HepG2 (cell line): ENCODE results near the gene PLEKHA6.

Source experiments
- CTCF ChIP-seq: sonication (generic); formaldehyde crosslinking; IDR thresholded peaks from 2 replicates; pipeline ENCODE4 v1.5.0; 2020; ENCODE audit warnings: mild to moderate bottlenecking, missing genetic modification reagents, moderate library complexity
- EP300 ChIP-seq, 3 experiments: sonication (generic) in 1 of 3; formaldehyde crosslinking in 1 of 3; IDR thresholded peaks; 2 replicates each; pipeline versions ENCODE4 v1.5.1 to v1.6.1; 2011 to 2020; ENCODE audit warnings: low read depth in 2 of 3, low read length in 2 of 3, borderline replicate concordance in 1 of 3, improper control_type of control experiment in 1 of 3, mild to moderate bottlenecking in 1 of 3, missing genetic modification reagents in 1 of 3, moderate library complexity in 1 of 3
- ESRRA ChIP-seq: sonication (generic); formaldehyde crosslinking; IDR thresholded peaks from 2 replicates; pipeline ENCODE4 v1.5.1; 2020; ENCODE audit warnings: mild to moderate bottlenecking, low read depth, missing genetic modification reagents
- HOXA7 ChIP-seq: sonication (generic); formaldehyde crosslinking; IDR thresholded peaks from 2 replicates; pipeline ENCODE4 v1.8.1; 2022; ENCODE audit warnings: mild to moderate bottlenecking, missing genetic modification reagents, moderate library complexity
- KDM4B ChIP-seq: sonication (generic); formaldehyde crosslinking; IDR thresholded peaks from 2 replicates; pipeline ENCODE4 v1.4.0; 2020; ENCODE audit warnings: missing genetic modification reagents
- NBN ChIP-seq: fragments of 450-650 bp; conservative IDR thresholded peaks from 2 replicates; pipeline ENCODE4 v1.6.1; 2017
- NFYB ChIP-seq: sonication (generic); formaldehyde crosslinking; IDR thresholded peaks from 2 replicates; pipeline ENCODE4 v1.4.0; 2020; ENCODE audit warnings: missing genetic modification reagents
- SMAD3 ChIP-seq: sonication (generic); formaldehyde crosslinking; IDR thresholded peaks from 2 replicates; pipeline ENCODE4 v1.4.0; 2020; ENCODE audit warnings: missing genetic modification reagents
- ZBTB10 ChIP-seq: sonication (generic); formaldehyde crosslinking; IDR thresholded peaks from 2 replicates; pipeline ENCODE4 v1.4.0; 2020; ENCODE audit warnings: missing genetic modification reagents, borderline replicate concordance
- ZBTB8A ChIP-seq: sonication (generic); formaldehyde crosslinking; IDR thresholded peaks from 2 replicates; pipeline ENCODE4 v1.4.0; 2020; ENCODE audit warnings: mild to moderate bottlenecking, low read depth, missing genetic modification reagents, borderline replicate concordance
- ZNF121 ChIP-seq: sonication (generic); formaldehyde crosslinking; IDR thresholded peaks from 2 replicates; pipeline ENCODE4 v1.5.0; 2020; ENCODE audit warnings: mild to moderate bottlenecking, missing genetic modification reagents

- no peak for TF ChIP-seq HOXA7 (CRISPR knock-in tag)
- no peak for TF ChIP-seq SMAD3 (CRISPR knock-in tag)
- TF ChIP-seq CTCF (CRISPR knock-in tag), result no peak
- no peak for TF ChIP-seq ESRRA (CRISPR knock-in tag)
- TF ChIP-seq NFYB (CRISPR knock-in tag), result no peak
- TF ChIP-seq ZNF121 (CRISPR knock-in tag), result no peak
- TF ChIP-seq EP300 (IDR thresholded peaks at IDR 0.05; ENCODE audit: low read depth in 2 of 2, low read length in 2 of 2), result no peak
- TF ChIP-seq EP300 (CRISPR knock-in tag; IDR thresholded peaks at IDR 0.05; ENCODE audit: borderline replicate concordance), result no peak
- TF ChIP-seq ZBTB10 (CRISPR knock-in tag), result no peak
- TF ChIP-seq KDM4B (CRISPR knock-in tag), result no peak
- TF ChIP-seq NBN, result no peak
- no peak for TF ChIP-seq ZBTB8A
Observed at GRCh38 chr1:204299814-204300365, 59.8 kb downstream of the PLEKHA6 start.
